Suppressor macrophage (primary cell): ENCODE data around the gene TENM4.
A peak's percentile ranks its signal among the peaks of the same experiment; 100 is the strongest.
"Not testable (repeated sequence)": the region's sequence is repeated elsewhere in the genome, so short reads cannot be mapped to it uniquely, and the experiment has no call there.

Source experiments
- DNase-seq, 4 experiments: peaks; one replicate each; pipeline ENCODE4 v3.0.0-alpha.2; 2020 to 2022

The TENM4 gene

GRCh38 chr11:78830277-78830819 is 610.5 kb downstream of the TENM4 start:
- DNase-seq = no peak

GRCh38 chr11:78829146-78829545 is 611.7 kb downstream of the TENM4 start:
- peak in 2 of 4 experiments; percentile 31 to 42 for DNase-seq

GRCh38 chr11:78828676-78829075 is 612.2 kb downstream of the TENM4 start:
- DNase-seq = peak; percentile 68 to 93 (median 83)

GRCh38 chr11:78827291-78827690 is 613.5 kb downstream of the TENM4 start:
- DNase-seq = not testable (repeated sequence)

- DNase-seq = no peak
Measured at GRCh38 chr11:78825591-78826020, 615.2 kb downstream of the TENM4 start.

- DNase-seq = no peak
Measured at GRCh38 chr11:78823588-78823987, 617.2 kb downstream of the TENM4 start.

GRCh38 chr11:78822931-78823423 is 617.9 kb downstream of the TENM4 start:
- DNase-seq = no peak

GRCh38 chr11:78821371-78822306 is 619.2 kb downstream of the TENM4 start:
- no peak for DNase-seq

- DNase-seq = no peak
Measured at GRCh38 chr11:78820741-78821140, 620.1 kb downstream of the TENM4 start.

GRCh38 chr11:78818201-78818600 is 622.6 kb downstream of the TENM4 start:
- no peak for DNase-seq

- DNase-seq = peak; percentile 65 to 86 (median 75)
Measured at GRCh38 chr11:78815831-78816230, 625.0 kb downstream of the TENM4 start.

- DNase-seq = peak; percentile 52 to 85 (median 77)
Measured at GRCh38 chr11:78812513-78813293, 628.1 kb downstream of the TENM4 start.

- no peak for DNase-seq
Measured at GRCh38 chr11:78810559-78811009, 630.2 kb downstream of the TENM4 start.

GRCh38 chr11:78809931-78810541 is 630.8 kb downstream of the TENM4 start:
- no peak for DNase-seq

GRCh38 chr11:78808923-78809322 is 631.9 kb downstream of the TENM4 start:
- peak in 2 of 4 experiments; percentile 46 to 52 for DNase-seq

GRCh38 chr11:78807351-78807750 is 633.5 kb downstream of the TENM4 start:
- DNase-seq = no peak

GRCh38 chr11:78806214-78807004 is 634.4 kb downstream of the TENM4 start:
- peak; percentile 89 to 97 (median 94) for DNase-seq

GRCh38 chr11:78804991-78805390 is 635.8 kb downstream of the TENM4 start:
- DNase-seq = peak in 3 of 4 experiments; percentile 31 to 62 (median 47)

GRCh38 chr11:78803995-78804394 is 636.8 kb downstream of the TENM4 start:
- DNase-seq = no peak

- peak in 3 of 4 experiments; percentile 40 to 69 (median 56) for DNase-seq
Measured at GRCh38 chr11:78802058-78802761, 638.6 kb downstream of the TENM4 start.
